WTC11 (cell line): ENCODE results near the gene MEIS1. TPM values are rescaled to one million over a fixed set of nuclear protein-coding genes. Genes with fewer than 3 reads are reported as not detected.

Experiments
- ATAC-seq: fragments of 200-7000 bp; cut with Tn5 transposase; 2 replicates; pipeline ENCODE4 v1.10.0; 2021; ENCODE audit warnings: mild to moderate bottlenecking, moderate library complexity
- CTCF ChIA-PET: fragments of 300-600 bp; sonication (Branson Sonifier 250); formaldehyde crosslinking; loops from one replicate; lab custom pipeline; 2021; ENCODE audit warnings: antibody characterized with exemption; lab: Charles Lee
- POLR2A ChIA-PET: fragments of 350-600 bp; sonication (Branson Sonifier 250); formaldehyde crosslinking; loops from one replicate; lab custom pipeline; 2021; ENCODE audit warnings: antibody characterized with exemption; lab: Charles Lee
- DNase-seq: peaks from one replicate; pipeline ENCODE4 v3.0.0; 2021; ENCODE audit warnings: low spot score
- H3K27ac Mint-ChIP-seq: 2 replicates; pipeline ENCODE4 v1.8.0; 2021; ENCODE audit warnings: mixed read lengths
- H3K27me3 Mint-ChIP-seq: 2 replicates; pipeline ENCODE4 v1.8.0; 2021; ENCODE audit warnings: low read depth, mild to moderate bottlenecking, moderate library complexity, mixed read lengths
- H3K36me3 Mint-ChIP-seq: 2 replicates; pipeline ENCODE4 v1.8.0; 2021; ENCODE audit warnings: mixed read lengths
- H3K4me1 Mint-ChIP-seq: 2 replicates; pipeline ENCODE4 v1.8.0; 2022; ENCODE audit warnings: mixed read lengths
- H3K4me3 Mint-ChIP-seq: 2 replicates; pipeline ENCODE4 v1.8.0; 2021; ENCODE audit warnings: mild to moderate bottlenecking, moderate library complexity, mixed read lengths
- H3K9me3 Mint-ChIP-seq: 2 replicates; pipeline ENCODE4 v1.8.0; 2021; ENCODE audit warnings: mixed read lengths
- ARID4B ChIP-seq: sonication (generic); formaldehyde crosslinking; IDR thresholded peaks from 2 replicates; pipeline ENCODE4 v1.8.0; 2023; ENCODE audit warnings: missing genetic modification reagents, mild to moderate bottlenecking, borderline replicate concordance
- E2F1 ChIP-seq: sonication (generic); formaldehyde crosslinking; IDR thresholded peaks from 2 replicates; pipeline ENCODE4 v1.8.0; 2022; ENCODE audit warnings: mild to moderate bottlenecking, missing genetic modification reagents
- GABPB1 ChIP-seq: sonication (generic); formaldehyde crosslinking; IDR thresholded peaks from 2 replicates; pipeline ENCODE4 v1.8.1; 2023; ENCODE audit warnings: mild to moderate bottlenecking, missing genetic modification reagents
- JAZF1 ChIP-seq: fragments of 250-450 bp; sonication (Bioruptor Pico); IDR thresholded peaks from 2 replicates; pipeline ENCODE4 v1.9.0; 2021; ENCODE audit warnings: moderate library complexity, mild to moderate bottlenecking, inconsistent platforms
- NR2C2 ChIP-seq: sonication (generic); formaldehyde crosslinking; IDR thresholded peaks from 2 replicates; pipeline ENCODE4 v1.8.0; 2022; ENCODE audit warnings: mild to moderate bottlenecking, missing genetic modification reagents
- RELA ChIP-seq: sonication (generic); formaldehyde crosslinking; IDR thresholded peaks from 2 replicates; pipeline ENCODE4 v1.8.1; 2022; ENCODE audit warnings: missing genetic modification reagents, mild to moderate bottlenecking, borderline replicate concordance
- RORB ChIP-seq: fragments of 250-450 bp; sonication (Bioruptor Pico); IDR thresholded peaks from 2 replicates; pipeline ENCODE4 v1.9.0; 2021; ENCODE audit warnings: mild to moderate bottlenecking
- TP53 ChIP-seq: sonication (generic); formaldehyde crosslinking; IDR thresholded peaks from 2 replicates; pipeline ENCODE4 v1.8.1; 2023; ENCODE audit warnings: mild to moderate bottlenecking, missing genetic modification reagents
- ZNF219 ChIP-seq: sonication (generic); formaldehyde crosslinking; IDR thresholded peaks from 2 replicates; pipeline ENCODE4 v1.8.0; 2023; ENCODE audit warnings: missing genetic modification reagents, mild to moderate bottlenecking, borderline replicate concordance
- ZNF281 ChIP-seq: sonication (generic); formaldehyde crosslinking; IDR thresholded peaks from 2 replicates; pipeline ENCODE4 v1.8.0; 2023; ENCODE audit warnings: mild to moderate bottlenecking, missing genetic modification reagents
- ZNF416 ChIP-seq: fragments of 250-450 bp; sonication (Bioruptor Pico); IDR thresholded peaks from 2 replicates; pipeline ENCODE4 v1.9.0; 2021; ENCODE audit warnings: mild to moderate bottlenecking, inconsistent platforms
- ZNF423 ChIP-seq: fragments of 250-450 bp; sonication (Bioruptor Pico); IDR thresholded peaks from 2 replicates; pipeline ENCODE4 v2.1.2; 2022; ENCODE audit warnings: mild to moderate bottlenecking, moderate library complexity
- total RNA-seq: library from RNA; stranded (reverse); gene quantifications from 3 replicates; pipeline ENCODE4 v1.2.3, GENCODE V29; 2021
- TF ChIP-seq, protein P1 (sequence below): sonication (generic); formaldehyde crosslinking; IDR thresholded peaks from 2 replicates; pipeline ENCODE4 v1.8.1; 2022; ENCODE audit warnings: low read depth, missing genetic modification reagents, borderline replicate concordance
- TF ChIP-seq, protein P2 (sequence below): sonication (generic); formaldehyde crosslinking; IDR thresholded peaks from 2 replicates; pipeline ENCODE4 v1.8.1; 2022; ENCODE audit warnings: mild to moderate bottlenecking, moderate library complexity, missing genetic modification reagents
- TF ChIP-seq, protein P3 (sequence below): sonication (generic); formaldehyde crosslinking; IDR thresholded peaks from 2 replicates; pipeline ENCODE4 v1.8.1; 2023; ENCODE audit warnings: mild to moderate bottlenecking, moderate library complexity, missing genetic modification reagents
- TF ChIP-seq, protein P4 (sequence below): sonication (generic); formaldehyde crosslinking; IDR thresholded peaks from 2 replicates; pipeline ENCODE4 v1.8.1; 2022; ENCODE audit warnings: missing genetic modification reagents, borderline replicate concordance

Gene MEIS1
- total RNA-seq, 1 experiment from 2014 or later, result 0.48 TPM

GRCh38 chr2:66531155-66531554, 96.2 kb downstream of the MEIS1 start:
- TF ChIP-seq ZNF416 (no peak), RELA (CRISPR knock-in tag) (no peak), ZNF219 (CRISPR knock-in tag) (no peak), E2F1 (CRISPR knock-in tag) (no peak), RORB (no peak), ZNF281 (CRISPR knock-in tag) (no peak), JAZF1 (CRISPR knock-in tag) (no peak), GABPB1 (no peak), ARID4B (CRISPR knock-in tag) (no peak), ZNF423 (CRISPR knock-in tag) (no peak), TP53 (CRISPR knock-in tag) (no peak), NR2C2 (no peak)
- TF ChIP-seq, protein P1, sequence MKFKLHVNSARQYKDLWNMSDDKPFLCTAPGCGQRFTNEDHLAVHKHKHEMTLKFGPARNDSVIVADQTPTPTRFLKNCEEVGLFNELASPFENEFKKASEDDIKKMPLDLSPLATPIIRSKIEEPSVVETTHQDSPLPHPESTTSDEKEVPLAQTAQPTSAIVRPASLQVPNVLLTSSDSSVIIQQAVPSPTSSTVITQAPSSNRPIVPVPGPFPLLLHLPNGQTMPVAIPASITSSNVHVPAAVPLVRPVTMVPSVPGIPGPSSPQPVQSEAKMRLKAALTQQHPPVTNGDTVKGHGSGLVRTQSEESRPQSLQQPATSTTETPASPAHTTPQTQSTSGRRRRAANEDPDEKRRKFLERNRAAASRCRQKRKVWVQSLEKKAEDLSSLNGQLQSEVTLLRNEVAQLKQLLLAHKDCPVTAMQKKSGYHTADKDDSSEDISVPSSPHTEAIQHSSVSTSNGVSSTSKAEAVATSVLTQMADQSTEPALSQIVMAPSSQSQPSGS (CRISPR knock-in tag), result no peak
- TF ChIP-seq, protein P2, sequence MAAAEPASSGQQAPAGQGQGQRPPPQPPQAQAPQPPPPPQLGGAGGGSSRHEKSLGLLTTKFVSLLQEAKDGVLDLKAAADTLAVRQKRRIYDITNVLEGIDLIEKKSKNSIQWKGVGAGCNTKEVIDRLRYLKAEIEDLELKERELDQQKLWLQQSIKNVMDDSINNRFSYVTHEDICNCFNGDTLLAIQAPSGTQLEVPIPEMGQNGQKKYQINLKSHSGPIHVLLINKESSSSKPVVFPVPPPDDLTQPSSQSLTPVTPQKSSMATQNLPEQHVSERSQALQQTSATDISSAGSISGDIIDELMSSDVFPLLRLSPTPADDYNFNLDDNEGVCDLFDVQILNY (CRISPR knock-in tag), result no peak
- TF ChIP-seq, protein P3, sequence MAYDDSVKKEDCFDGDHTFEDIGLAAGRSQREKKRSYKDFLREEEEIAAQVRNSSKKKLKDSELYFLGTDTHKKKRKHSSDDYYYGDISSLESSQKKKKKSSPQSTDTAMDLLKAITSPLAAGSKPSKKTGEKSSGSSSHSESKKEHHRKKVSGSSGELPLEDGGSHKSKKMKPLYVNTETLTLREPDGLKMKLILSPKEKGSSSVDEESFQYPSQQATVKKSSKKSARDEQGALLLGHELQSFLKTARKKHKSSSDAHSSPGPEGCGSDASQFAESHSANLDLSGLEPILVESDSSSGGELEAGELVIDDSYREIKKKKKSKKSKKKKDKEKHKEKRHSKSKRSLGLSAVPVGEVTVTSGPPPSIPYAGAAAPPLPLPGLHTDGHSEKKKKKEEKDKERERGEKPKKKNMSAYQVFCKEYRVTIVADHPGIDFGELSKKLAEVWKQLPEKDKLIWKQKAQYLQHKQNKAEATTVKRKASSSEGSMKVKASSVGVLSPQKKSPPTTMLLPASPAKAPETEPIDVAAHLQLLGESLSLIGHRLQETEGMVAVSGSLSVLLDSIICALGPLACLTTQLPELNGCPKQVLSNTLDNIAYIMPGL (CRISPR knock-in tag), result no peak
- TF ChIP-seq, protein P4, sequence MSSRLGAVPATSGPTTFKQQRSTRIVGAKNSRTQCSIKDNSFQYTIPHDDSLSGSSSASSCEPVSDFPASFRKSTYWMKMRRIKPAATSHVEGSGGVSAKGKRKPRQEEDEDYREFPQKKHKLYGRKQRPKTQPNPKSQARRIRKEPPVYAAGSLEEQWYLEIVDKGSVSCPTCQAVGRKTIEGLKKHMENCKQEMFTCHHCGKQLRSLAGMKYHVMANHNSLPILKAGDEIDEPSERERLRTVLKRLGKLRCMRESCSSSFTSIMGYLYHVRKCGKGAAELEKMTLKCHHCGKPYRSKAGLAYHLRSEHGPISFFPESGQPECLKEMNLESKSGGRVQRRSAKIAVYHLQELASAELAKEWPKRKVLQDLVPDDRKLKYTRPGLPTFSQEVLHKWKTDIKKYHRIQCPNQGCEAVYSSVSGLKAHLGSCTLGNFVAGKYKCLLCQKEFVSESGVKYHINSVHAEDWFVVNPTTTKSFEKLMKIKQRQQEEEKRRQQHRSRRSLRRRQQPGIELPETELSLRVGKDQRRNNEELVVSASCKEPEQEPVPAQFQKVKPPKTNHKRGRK (CRISPR knock-in tag), result no peak
- Mint-ChIP-seq H3K4me1 (peaks cover 11% of the 10 kb centered on the region), H3K27me3 (no peaks in the 10 kb centered on the region), H3K27ac (no peak overlapping the region), H3K9me3 (no peaks in the 10 kb centered on the region), H3K36me3 (no peaks in the 10 kb centered on the region), H3K4me3 (no peak overlapping the region)
- POLR2A ChIA-PET, result interaction anchor here (0.7 kb wide), 1 partner anchor 11 kb away, joined by 3 read pairs; no protein-coding TSS in a partner anchor
- ATAC-seq (no peak), DNase-seq (no peak)
- CTCF ChIA-PET, result no interaction called here
